Vagina (tissue), 2 donors: Measurements from ENCODE around the gene SEMA5B. TPM values are rescaled to one million over a fixed set of nuclear protein-coding genes. Genes with fewer than 3 reads are reported as not detected.

ENCODE experiments used
- DNase-seq, 2 donors: peaks; one replicate each; pipeline ENCODE4 v3.0.0-alpha.2; 2017; ENCODE audit errors: extremely low spot score in 2 of 2
- H3K27ac ChIP-seq: fragments of 200-600 bp; sonication (generic); one replicate; pipeline ENCODE4 v1.5.1; 2019
- H3K27me3 ChIP-seq: fragments of 200-600 bp; sonication (generic); one replicate; pipeline ENCODE4 v1.5.1; 2019
- H3K36me3 ChIP-seq, 2 donors: fragments of 200-600 bp; sonication (generic); one replicate each; pipeline ENCODE4 v1.5.1; 2017 to 2019
- H3K4me1 ChIP-seq: fragments of 200-600 bp; sonication (generic); one replicate; pipeline ENCODE4 v1.5.1; 2019
- H3K4me3 ChIP-seq, 2 donors: fragments of 200-600 bp; sonication (generic); 1 replicate in 1 of 2; 2 replicates in 1 of 2; pipeline ENCODE4 v1.5.1; 2016 to 2019
- H3K9me3 ChIP-seq: fragments of 200-600 bp; sonication (generic); one replicate; pipeline ENCODE4 v1.5.1; 2019
- CTCF ChIP-seq, 3 experiments: fragments of 450-650 bp in 2 of 3; fragments of 200-600 bp in 1 of 3; sonication (generic) in 1 of 3; IDR thresholded peaks; one replicate each; pipeline ENCODE4 v1.5.1; 2017 to 2019; ENCODE audit warnings: antibody characterized with exemption in 3 of 3, mild to moderate bottlenecking in 2 of 3, moderate library complexity in 2 of 3
- POLR2A ChIP-seq, 2 donors: fragments of 450-650 bp; IDR thresholded peaks; one replicate each; pipeline ENCODE4 v1.6.1; 2017; ENCODE audit warnings: antibody characterized with exemption in 2 of 2, mild to moderate bottlenecking in 2 of 2, moderate library complexity in 2 of 2
- POLR2AphosphoS5 ChIP-seq, 2 donors: sonication (generic); formaldehyde crosslinking; IDR thresholded peaks; one replicate each; pipeline ENCODE4 v1.9.0; 2017; ENCODE audit warnings: antibody characterized with exemption in 2 of 2, mild to moderate bottlenecking in 2 of 2, low read depth in 1 of 2; ENCODE audit not compliant: insufficient read depth in 1 of 2
- intact Hi-C: fragments of 100-400 bp; cut with DNase I; formaldehyde crosslinking; loops from one replicate; pipeline ENCODE4 v1.15.1; 2023
- total RNA-seq: library from RNA; depleted of rRNA; stranded (reverse); fragments of >200 nt; gene quantifications from one replicate; pipeline ENCODE4 v1.2.3, GENCODE V29; 2016

SEMA5B gene
- total RNA-seq, 1 donor from 2014 or later, result 0.25 TPM

DNA sequence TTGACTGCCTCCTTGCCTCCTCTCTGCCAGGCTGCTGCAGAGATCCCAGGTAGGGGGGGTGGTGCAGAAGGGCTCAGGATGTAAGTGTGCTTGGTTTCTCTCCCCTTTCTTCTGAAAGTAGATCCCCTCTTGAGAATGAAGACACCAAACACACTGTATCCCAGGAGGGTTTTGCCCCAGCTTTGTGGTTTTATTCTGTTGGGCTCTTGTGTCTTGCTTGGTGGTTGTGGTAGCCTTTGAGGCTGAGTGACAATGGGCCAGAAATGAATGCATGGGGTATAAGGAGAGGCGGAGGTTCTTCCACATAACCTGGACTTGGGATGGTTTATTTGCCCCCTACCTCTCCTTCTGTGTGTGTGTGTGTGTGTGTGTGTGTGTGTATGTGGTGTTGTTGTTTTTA lies 45.0 kb upstream of the SEMA5B start:
- no peak overlapping the region for H3K4me3 ChIP-seq
- H3K9me3 ChIP-seq, result no peaks in the 10 kb centered on the region
- no peak for TF ChIP-seq POLR2AphosphoS5 (IDR thresholded peaks at IDR 0.05; ENCODE audit: insufficient read depth in 1 of 2, low read depth in 1 of 2)
- no peak for TF ChIP-seq POLR2A (IDR thresholded peaks at IDR 0.05)
- no peak for TF ChIP-seq CTCF (IDR thresholded peaks at IDR 0.05)
- no peak for DNase-seq
- intact Hi-C loops, result no loop called here
- H3K27ac ChIP-seq, result no peak overlapping the region
- no peaks in the 10 kb centered on the region for H3K36me3 ChIP-seq
- H3K4me1 ChIP-seq, result peaks cover 52% of the 10 kb centered on the region
- no peaks in the 10 kb centered on the region for H3K27me3 ChIP-seq

DNA sequence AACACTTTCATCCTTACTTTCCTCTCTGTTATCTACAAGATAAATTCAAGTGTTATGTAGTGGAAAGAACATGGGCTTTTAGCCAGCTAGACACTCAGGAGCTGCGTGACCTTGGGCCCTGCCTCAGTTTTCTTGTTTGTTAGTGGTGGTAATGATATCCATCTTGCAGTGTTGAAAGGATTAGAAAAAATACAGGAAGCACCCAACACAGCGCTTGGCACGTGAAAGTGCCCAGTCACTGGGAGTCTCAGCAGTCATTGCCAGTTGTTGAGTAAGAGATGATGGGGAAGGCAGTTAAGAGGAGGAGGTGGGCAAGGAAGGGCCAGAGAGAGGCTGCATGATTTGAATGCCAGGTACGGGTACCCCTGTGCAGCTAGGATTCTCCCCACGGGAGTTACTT lies 44.6 kb upstream of the SEMA5B start:
- TF ChIP-seq POLR2AphosphoS5 (IDR thresholded peaks at IDR 0.05; ENCODE audit: insufficient read depth in 1 of 2, low read depth in 1 of 2) (no peak), CTCF (IDR thresholded peaks at IDR 0.05) (no peak), POLR2A (IDR thresholded peaks at IDR 0.05) (no peak)
- intact Hi-C loops, result no loop called here
- Histone ChIP-seq H3K4me1 (peaks cover 48% of the 10 kb centered on the region), H3K27me3 (no peaks in the 10 kb centered on the region), H3K4me3 (no peak overlapping the region), H3K36me3 (no peaks in the 10 kb centered on the region), H3K9me3 (no peaks in the 10 kb centered on the region), H3K27ac (no peak overlapping the region)
- DNase-seq, result no peak

DNA sequence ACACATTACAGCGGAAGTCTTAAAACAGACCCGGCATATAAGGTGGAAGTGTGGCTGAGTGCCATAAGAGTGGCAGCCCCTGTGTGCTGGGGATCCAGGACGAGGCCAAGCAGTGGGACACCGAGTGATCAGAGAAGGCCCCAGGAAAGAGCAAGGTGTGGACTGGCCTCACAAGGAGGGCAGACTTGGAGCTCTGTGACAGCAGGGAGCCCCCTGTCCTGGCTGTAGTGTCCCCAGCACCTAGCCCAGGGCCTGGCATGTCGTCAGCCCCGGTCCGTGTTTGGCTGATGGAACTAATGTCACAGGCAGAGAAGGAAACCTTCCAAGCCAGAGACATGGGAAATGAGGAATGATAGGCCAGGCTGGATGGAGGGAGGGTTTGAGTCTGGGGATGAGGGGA lies 44.0 kb upstream of the SEMA5B start:
- Histone ChIP-seq H3K4me3 (no peak overlapping the region), H3K27ac (no peak overlapping the region), H3K9me3 (no peaks in the 10 kb centered on the region), H3K36me3 (no peaks in the 10 kb centered on the region), H3K27me3 (no peaks in the 10 kb centered on the region), H3K4me1 (peaks cover 42% of the 10 kb centered on the region)
- intact Hi-C loops, result no loop called here
- TF ChIP-seq POLR2A (IDR thresholded peaks at IDR 0.05) (no peak), CTCF (IDR thresholded peaks at IDR 0.05) (no peak), POLR2AphosphoS5 (IDR thresholded peaks at IDR 0.05; ENCODE audit: insufficient read depth in 1 of 2, low read depth in 1 of 2) (no peak)
- no peak for DNase-seq

DNA sequence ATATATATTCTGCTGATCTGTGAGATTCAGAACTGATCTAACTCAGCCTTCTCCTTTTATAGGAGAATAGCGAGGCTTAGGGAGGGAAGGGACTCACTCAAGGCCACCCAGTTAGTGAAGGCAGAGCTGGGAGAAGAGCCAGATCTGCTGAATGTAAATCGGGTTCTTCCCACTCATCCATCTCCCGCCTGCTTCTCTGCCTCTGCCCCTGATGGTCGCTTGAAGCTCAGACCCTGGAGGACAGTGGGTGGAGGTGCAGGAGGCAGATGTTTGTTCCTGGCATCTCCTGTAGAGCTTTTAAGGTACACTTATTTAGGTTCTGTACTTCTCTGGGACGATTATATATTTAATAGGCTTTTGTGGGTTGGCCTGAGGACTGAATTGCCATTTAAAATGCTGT lies 43.6 kb upstream of the SEMA5B start:
- no peak for DNase-seq
- intact Hi-C loops, result no loop called here
- TF ChIP-seq POLR2A (IDR thresholded peaks at IDR 0.05) (no peak), CTCF (IDR thresholded peaks at IDR 0.05) (no peak), POLR2AphosphoS5 (IDR thresholded peaks at IDR 0.05; ENCODE audit: insufficient read depth in 1 of 2, low read depth in 1 of 2) (no peak)
- Histone ChIP-seq H3K36me3 (no peaks in the 10 kb centered on the region), H3K4me1 (peaks cover 38% of the 10 kb centered on the region), H3K27ac (no peak overlapping the region), H3K4me3 (no peak overlapping the region), H3K9me3 (no peaks in the 10 kb centered on the region), H3K27me3 (no peaks in the 10 kb centered on the region)

GRCh38 chr3:123070510-123070909 lies 42.9 kb upstream of the SEMA5B start:
- Histone ChIP-seq H3K36me3 (no peaks in the 10 kb centered on the region), H3K4me1 (peaks cover 31% of the 10 kb centered on the region), H3K27ac (no peak overlapping the region), H3K4me3 (no peak overlapping the region), H3K27me3 (no peaks in the 10 kb centered on the region), H3K9me3 (no peaks in the 10 kb centered on the region)
- no peak for TF ChIP-seq POLR2AphosphoS5 (IDR thresholded peaks at IDR 0.05; ENCODE audit: insufficient read depth in 1 of 2, low read depth in 1 of 2)
- no peak for TF ChIP-seq CTCF (IDR thresholded peaks at IDR 0.05)
- no peak for TF ChIP-seq POLR2A (IDR thresholded peaks at IDR 0.05)
- no peak for DNase-seq
- intact Hi-C loops, result no loop called here
